Measurements from ENCODE around the gene CLHC1. TPM values are rescaled to one million over a fixed set of nuclear protein-coding genes. Genes with fewer than 3 reads are reported as not detected.
"Not testable (repeated sequence)": the region's sequence is repeated elsewhere in the genome, so short reads cannot be mapped to it uniquely, and the experiment has no call there.

CLHC1 gene
- total and polyA plus RNA-seq, 7 experiments from 2014 or later, result 1.0 to 19.5 (median 6.3) TPM

GRCh38 chr2:55227437-55228225 lies 4.5 kb downstream of the CLHC1 start:
- Histone ChIP-seq H3K4me3 (ENCODE audit: low read length) (peak overlapping the region; percentile 37), H3K27ac (ENCODE audit: low read depth, low read length) (peak overlapping the region; percentile 34), H3K4me1 (ENCODE audit: control insufficient read depth in 2 of 2, insufficient read depth in 2 of 2, low read length in 2 of 2) (peaks cover 12 to 19% of the 10 kb centered on the region in 2 donors)
- Mint-ChIP-seq H3K36me3 (peaks cover 0 to 20% (median 8%) of the 10 kb centered on the region in 5 donors), H3K4me1 (peaks cover 36 to 63% (median 50%) of the 10 kb centered on the region in 7 donors), H3K4me3 (peak overlapping the region; percentile 42 to 75 (median 63)), H3K27ac (peak overlapping the region; percentile 72 to 93 (median 84))
- intact Hi-C loops (cut with micrococcal nuclease); H3K9me3 Mint-ChIP-seq; CTCF ChIA-PET; H3K27me3 Mint-ChIP-seq; ATAC-seq; H3K27me3 ChIP-seq (ENCODE audit: control insufficient read depth in 2 of 2, insufficient read depth in 2 of 2, low read length in 2 of 2); H3K9me3 ChIP-seq (ENCODE audit: control insufficient read depth in 2 of 3, low read length in 3 of 3); H3K36me3 ChIP-seq (ENCODE audit: control insufficient read depth in 2 of 3, insufficient read depth in 3 of 3, low read length in 3 of 3): not testable (repeated sequence)
- POLR2A ChIA-PET, result interaction anchor here (0.6 to 1.9 kb wide), 5 partner anchors 8 to 176 kb away, joined by 3 to 8 read pairs (median 4); no protein-coding TSS in a partner anchor
- peak in 5 of 9 donors; percentile 20 to 49 (median 28) for DNase-seq

GRCh38 chr2:55225481-55226020 lies 6.5 kb downstream of the CLHC1 start:
- Mint-ChIP-seq H3K4me1 (peaks cover 37 to 65% (median 55%) of the 10 kb centered on the region in 7 donors), H3K9me3 (peaks cover 0 to 7% (median 0%) of the 10 kb centered on the region in 11 donors), H3K27ac (peak overlapping the region in 7 of 9 donors; percentile 16 to 55 (median 45)), H3K4me3 (peak overlapping the region in 2 of 10 donors; percentile 21 to 72), H3K36me3 (peaks cover 0 to 15% (median 8%) of the 10 kb centered on the region in 5 donors), H3K27me3 (no peaks in the 10 kb centered on the region)
- no peaks in the 10 kb centered on the region for H3K36me3 ChIP-seq (ENCODE audit: control insufficient read depth in 2 of 3, insufficient read depth in 3 of 3, low read length in 3 of 3)
- intact Hi-C loops (cut with micrococcal nuclease), result no loop called here
- ChIA-PET POLR2A (interaction anchor here (0.8 kb wide), 1 partner anchor 653 kb away, joined by 3 read pairs; no protein-coding TSS in a partner anchor), CTCF (interaction anchor here (0.7 kb wide), 1 partner anchor 294 kb away, joined by 4 read pairs; the partner anchor contains the start of gene CFAP36)
- ATAC-seq (no peak), DNase-seq (no peak)
- no peaks in the 10 kb centered on the region for H3K9me3 ChIP-seq (ENCODE audit: control insufficient read depth in 2 of 3, low read length in 3 of 3)
- H3K4me1 ChIP-seq (ENCODE audit: control insufficient read depth in 2 of 2, insufficient read depth in 2 of 2, low read length in 2 of 2), result peaks cover 14 to 17% of the 10 kb centered on the region in 2 donors
- H3K4me3 ChIP-seq (ENCODE audit: low read length), result no peak overlapping the region
- no peaks in the 10 kb centered on the region for H3K27me3 ChIP-seq (ENCODE audit: control insufficient read depth in 2 of 2, insufficient read depth in 2 of 2, low read length in 2 of 2)
- H3K27ac ChIP-seq (ENCODE audit: low read depth, low read length), result no peak overlapping the region

GRCh38 chr2:55224761-55225261 lies 7.3 kb downstream of the CLHC1 start:
- peaks cover 31 to 65% (median 52%) of the 10 kb centered on the region in 7 donors for H3K4me1 Mint-ChIP-seq
- ChIA-PET CTCF (no interaction called here), POLR2A (interaction anchor here (0.8 to 5.2 kb wide), 5 partner anchors 8 to 652 kb away, joined by 3 to 79 read pairs (median 3); partner anchors contain the start of genes CLHC1 and RPS27A)

GRCh38 chr2:55223958-55224760 lies 7.9 kb downstream of the CLHC1 start:
- peaks cover 0 to 7% (median 0%) of the 10 kb centered on the region in 11 donors for H3K9me3 Mint-ChIP-seq
- peaks cover 30 to 62% (median 48%) of the 10 kb centered on the region in 7 donors for H3K4me1 Mint-ChIP-seq
- POLR2A ChIA-PET, result interaction anchor here (0.8 to 5.2 kb wide), 10 partner anchors 9 to 651 kb away, joined by 3 to 79 read pairs (median 4); partner anchors contain the start of genes CLHC1, RPS27A and RTN4
- Histone ChIP-seq H3K4me1 (ENCODE audit: control insufficient read depth in 2 of 2, insufficient read depth in 2 of 2, low read length in 2 of 2) (peaks cover 14 to 18% of the 10 kb centered on the region in 2 donors), H3K4me3 (ENCODE audit: low read length) (no peak overlapping the region), H3K27ac (ENCODE audit: low read depth, low read length) (peak overlapping the region; percentile 92), H3K27me3 (ENCODE audit: control insufficient read depth in 2 of 2, insufficient read depth in 2 of 2, low read length in 2 of 2) (no peaks in the 10 kb centered on the region), H3K9me3 (ENCODE audit: control insufficient read depth in 2 of 3, low read length in 3 of 3) (no peaks in the 10 kb centered on the region), H3K36me3 (ENCODE audit: control insufficient read depth in 2 of 3, insufficient read depth in 3 of 3, low read length in 3 of 3) (no peaks in the 10 kb centered on the region)
- H3K27ac Mint-ChIP-seq, result peak overlapping the region; percentile 72 to 94 (median 89)
- DNase-seq (peak in 1 of 9 donors; percentile 13), ATAC-seq (no peak)
- intact Hi-C loops (cut with micrococcal nuclease), result loop anchor here (1.0 to 5.0 kb wide), 11 partner anchors 8 to 393 kb away; partner anchors contain the start of genes CLHC1 (in 2 of the 2), RPS27A (in 2 of the 2), RTN4 (in 2 of the 2) and CCDC88A (in 1 of the 2)
- peak overlapping the region; percentile 71 to 89 (median 82) for H3K4me3 Mint-ChIP-seq
- H3K36me3 Mint-ChIP-seq, result peaks cover 0 to 15% (median 8%) of the 10 kb centered on the region in 5 donors
- CTCF ChIA-PET, result no interaction called here
- no peaks in the 10 kb centered on the region for H3K27me3 Mint-ChIP-seq

More at GRCh38 chr2:55224761-55225261, 7.3 kb downstream of the CLHC1 start:
- Histone ChIP-seq H3K9me3 (ENCODE audit: control insufficient read depth in 2 of 3, low read length in 3 of 3) (no peaks in the 10 kb centered on the region), H3K4me1 (ENCODE audit: control insufficient read depth in 2 of 2, insufficient read depth in 2 of 2, low read length in 2 of 2) (peaks cover 14 to 18% of the 10 kb centered on the region in 2 donors), H3K36me3 (ENCODE audit: control insufficient read depth in 2 of 3, insufficient read depth in 3 of 3, low read length in 3 of 3) (no peaks in the 10 kb centered on the region), H3K4me3 (ENCODE audit: low read length) (no peak overlapping the region), H3K27me3 (ENCODE audit: control insufficient read depth in 2 of 2, insufficient read depth in 2 of 2, low read length in 2 of 2) (no peaks in the 10 kb centered on the region), H3K27ac (ENCODE audit: low read depth, low read length) (peak overlapping the region; percentile 24)
- Mint-ChIP-seq H3K4me3 (peak overlapping the region in 2 of 10 donors; percentile 16 to 81), H3K27ac (peak overlapping the region in 7 of 9 donors; percentile 51 to 92 (median 72)), H3K27me3 (no peaks in the 10 kb centered on the region), H3K9me3 (peaks cover 0 to 7% (median 0%) of the 10 kb centered on the region in 11 donors), H3K36me3 (peaks cover 0 to 18% (median 8%) of the 10 kb centered on the region in 5 donors)
- ATAC-seq (no peak), DNase-seq (peak in 1 of 9 donors; percentile 16)
- intact Hi-C loops (cut with micrococcal nuclease), result loop anchor here in 1 of 2 donors (5.0 kb wide), 3 partner anchors 48 to 208 kb away; no protein-coding TSS in a partner anchor

- Mint-ChIP-seq H3K4me1 (peaks cover 0 to 4% (median 0%) of the 10 kb centered on the region in 7 donors), H3K4me3 (no peak overlapping the region), H3K9me3 (no peaks in the 10 kb centered on the region), H3K27ac (no peak overlapping the region), H3K36me3 (peaks cover 0 to 5% (median 0%) of the 10 kb centered on the region in 5 donors), H3K27me3 (no peaks in the 10 kb centered on the region)
- no peaks in the 10 kb centered on the region for H3K9me3 ChIP-seq (ENCODE audit: control insufficient read depth in 2 of 3, low read length in 3 of 3)
- ATAC-seq (no peak), DNase-seq (no peak)
- ChIA-PET POLR2A (no interaction called here), CTCF (interaction anchor here (1.3 kb wide), 1 partner anchor 541 kb away, joined by 3 read pairs; no protein-coding TSS in a partner anchor)
- H3K36me3 ChIP-seq (ENCODE audit: control insufficient read depth in 2 of 3, insufficient read depth in 3 of 3, low read length in 3 of 3), result no peaks in the 10 kb centered on the region
- no peaks in the 10 kb centered on the region for H3K27me3 ChIP-seq (ENCODE audit: control insufficient read depth in 2 of 2, insufficient read depth in 2 of 2, low read length in 2 of 2)
- H3K4me3 ChIP-seq (ENCODE audit: low read length), result no peak overlapping the region
- H3K4me1 ChIP-seq (ENCODE audit: control insufficient read depth in 2 of 2, insufficient read depth in 2 of 2, low read length in 2 of 2), result no peaks in the 10 kb centered on the region
- intact Hi-C loops (cut with micrococcal nuclease), result no loop called here
- no peak overlapping the region for H3K27ac ChIP-seq (ENCODE audit: low read depth, low read length)
These were observed 18.3 kb downstream of the CLHC1 start for GRCh38 chr2:55213822-55214221.

Measured in naive thymus-derived CD4-positive, alpha-beta T cell (primary cell).